HFFc6 (cell line): ENCODE data around the gene LZTS3. TPM values are rescaled to one million over a fixed set of nuclear protein-coding genes. Genes with fewer than 3 reads are reported as not detected.

Source experiments
- DNase-seq: peaks from one replicate; pipeline ENCODE4 v3.0.0-alpha.2; 2018
- H3K27ac Mint-ChIP-seq: 2 replicates; pipeline ENCODE4 v1.8.0; 2020; ENCODE audit warnings: mild to moderate bottlenecking, mixed read lengths
- H3K27me3 Mint-ChIP-seq: 2 replicates; pipeline ENCODE4 v1.8.0; 2021; ENCODE audit warnings: mild to moderate bottlenecking, moderate library complexity, mixed read lengths; ENCODE audit not compliant: insufficient read depth
- H3K36me3 Mint-ChIP-seq: 2 replicates; pipeline ENCODE4 v1.8.0; 2021; ENCODE audit warnings: low read depth, mixed read lengths
- H3K4me1 Mint-ChIP-seq: 2 replicates; pipeline ENCODE4 v1.8.0; 2020; ENCODE audit warnings: low read depth, mixed read lengths
- H3K4me3 Mint-ChIP-seq: 2 replicates; pipeline ENCODE4 v1.8.0; 2020; ENCODE audit warnings: mild to moderate bottlenecking, moderate library complexity, mixed read lengths
- H3K9me3 Mint-ChIP-seq: 2 replicates; pipeline ENCODE4 v1.8.0; 2020; ENCODE audit warnings: mild to moderate bottlenecking, mixed read lengths
- total RNA-seq, 6 experiments: library from RNA; stranded (reverse); fragmentation: NEBNext Ultra II Directional; extraction: Animal tissue kit (Norgen Biotek cat#: 25700); gene quantifications; 2 replicates in 1 of 6; 3 replicates in 5 of 6; pipeline ENCODE4 v1.2.3, GENCODE V29; 2021
- TF ChIP-seq, protein P1 (sequence below): fragments of 200-600 bp; sonication (generic); IDR thresholded peaks from 2 replicates; pipeline ENCODE4 v1.5.0; 2021; ENCODE audit warnings: antibody characterized with exemption, mild to moderate bottlenecking

The LZTS3 gene
- total RNA-seq, 6 experiments from 2014 or later: 2.7 to 6.1 (median 3.0) TPM

DNA sequence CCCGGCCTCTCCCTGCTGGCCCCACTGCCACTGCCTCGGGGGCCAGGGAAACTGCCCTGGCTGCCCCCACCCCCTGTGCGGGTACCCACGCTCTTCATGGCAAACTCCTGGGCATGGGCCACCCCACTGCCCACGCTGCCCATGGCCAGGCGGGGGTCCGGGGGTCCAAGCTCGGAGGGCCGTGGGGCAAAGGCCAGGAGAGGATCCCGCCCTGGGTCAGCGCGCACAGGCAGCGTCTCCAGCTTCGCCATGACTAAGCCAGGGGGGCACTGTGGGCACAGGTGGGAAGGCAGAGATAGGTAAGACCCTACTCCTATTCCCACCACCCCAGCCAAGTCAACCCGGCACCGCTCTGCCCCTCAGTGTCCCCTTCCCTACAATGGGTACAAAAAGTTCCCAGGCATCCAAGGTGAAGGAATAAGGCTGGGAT, 6.4 kb downstream of the LZTS3 start:
- Mint-ChIP-seq H3K36me3 (no peaks in the 10 kb centered on the region), H3K27ac (no peak overlapping the region), H3K4me3 (no peak overlapping the region), H3K9me3 (no peaks in the 10 kb centered on the region), H3K4me1 (no peaks in the 10 kb centered on the region), H3K27me3 (peaks cover 2% of the 10 kb centered on the region)
- no peak for DNase-seq
- TF ChIP-seq, protein P1, sequence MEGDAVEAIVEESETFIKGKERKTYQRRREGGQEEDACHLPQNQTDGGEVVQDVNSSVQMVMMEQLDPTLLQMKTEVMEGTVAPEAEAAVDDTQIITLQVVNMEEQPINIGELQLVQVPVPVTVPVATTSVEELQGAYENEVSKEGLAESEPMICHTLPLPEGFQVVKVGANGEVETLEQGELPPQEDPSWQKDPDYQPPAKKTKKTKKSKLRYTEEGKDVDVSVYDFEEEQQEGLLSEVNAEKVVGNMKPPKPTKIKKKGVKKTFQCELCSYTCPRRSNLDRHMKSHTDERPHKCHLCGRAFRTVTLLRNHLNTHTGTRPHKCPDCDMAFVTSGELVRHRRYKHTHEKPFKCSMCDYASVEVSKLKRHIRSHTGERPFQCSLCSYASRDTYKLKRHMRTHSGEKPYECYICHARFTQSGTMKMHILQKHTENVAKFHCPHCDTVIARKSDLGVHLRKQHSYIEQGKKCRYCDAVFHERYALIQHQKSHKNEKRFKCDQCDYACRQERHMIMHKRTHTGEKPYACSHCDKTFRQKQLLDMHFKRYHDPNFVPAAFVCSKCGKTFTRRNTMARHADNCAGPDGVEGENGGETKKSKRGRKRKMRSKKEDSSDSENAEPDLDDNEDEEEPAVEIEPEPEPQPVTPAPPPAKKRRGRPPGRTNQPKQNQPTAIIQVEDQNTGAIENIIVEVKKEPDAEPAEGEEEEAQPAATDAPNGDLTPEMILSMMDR: no peak

- Mint-ChIP-seq H3K27me3 (peaks cover 2% of the 10 kb centered on the region), H3K4me1 (no peaks in the 10 kb centered on the region), H3K27ac (no peak overlapping the region), H3K36me3 (no peaks in the 10 kb centered on the region), H3K9me3 (no peaks in the 10 kb centered on the region), H3K4me3 (no peak overlapping the region)
- DNase-seq: no peak
- TF ChIP-seq, protein P1: no peak
Observed at GRCh38 chr20:3166338-3166912, 6.9 kb downstream of the LZTS3 start.

GRCh38 chr20:3165473-3166337, 7.6 kb downstream of the LZTS3 start:
- TF ChIP-seq, protein P1: no peak
- DNase-seq: no peak
- no peak overlapping the region for H3K27ac Mint-ChIP-seq
- no peaks in the 10 kb centered on the region for H3K36me3 Mint-ChIP-seq
- H3K9me3 Mint-ChIP-seq: no peaks in the 10 kb centered on the region
- H3K27me3 Mint-ChIP-seq: peaks cover 2% of the 10 kb centered on the region
- no peak overlapping the region for H3K4me3 Mint-ChIP-seq
- no peaks in the 10 kb centered on the region for H3K4me1 Mint-ChIP-seq

DNA sequence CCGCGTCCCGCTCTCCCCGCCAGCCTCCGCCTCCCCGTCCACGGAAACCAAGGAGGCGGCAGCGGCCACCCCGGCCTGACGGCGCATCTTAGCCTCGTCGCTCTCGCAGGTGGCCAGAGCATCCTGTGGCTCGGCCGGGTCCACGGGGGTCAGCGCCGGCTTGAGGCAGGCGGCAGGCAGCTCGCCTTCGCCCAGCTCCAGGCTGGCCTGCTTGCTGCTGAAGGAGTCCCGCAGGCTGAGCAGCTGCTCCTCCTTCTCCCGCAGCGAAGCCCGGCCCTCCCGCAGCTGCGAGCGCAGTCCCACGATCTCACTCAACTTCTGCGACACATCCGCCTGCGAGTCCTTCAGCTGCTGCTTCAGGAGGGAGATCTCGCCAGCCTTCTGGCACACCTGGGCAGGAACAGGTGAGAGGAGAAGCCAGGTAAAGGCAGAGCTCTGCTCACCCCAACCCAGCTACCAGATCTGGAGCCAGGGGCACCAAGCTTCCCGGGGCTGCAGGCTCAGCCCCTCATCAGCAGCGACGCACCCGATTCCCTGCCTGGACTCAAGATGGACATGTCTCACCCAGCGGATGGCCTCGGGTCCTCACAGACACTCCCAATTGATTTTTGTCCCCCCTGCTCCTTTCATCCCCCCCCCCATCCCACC, 8.5 kb downstream of the LZTS3 start:
- Mint-ChIP-seq H3K36me3 (no peaks in the 10 kb centered on the region), H3K27ac (no peak overlapping the region), H3K4me3 (no peak overlapping the region)

DNA sequence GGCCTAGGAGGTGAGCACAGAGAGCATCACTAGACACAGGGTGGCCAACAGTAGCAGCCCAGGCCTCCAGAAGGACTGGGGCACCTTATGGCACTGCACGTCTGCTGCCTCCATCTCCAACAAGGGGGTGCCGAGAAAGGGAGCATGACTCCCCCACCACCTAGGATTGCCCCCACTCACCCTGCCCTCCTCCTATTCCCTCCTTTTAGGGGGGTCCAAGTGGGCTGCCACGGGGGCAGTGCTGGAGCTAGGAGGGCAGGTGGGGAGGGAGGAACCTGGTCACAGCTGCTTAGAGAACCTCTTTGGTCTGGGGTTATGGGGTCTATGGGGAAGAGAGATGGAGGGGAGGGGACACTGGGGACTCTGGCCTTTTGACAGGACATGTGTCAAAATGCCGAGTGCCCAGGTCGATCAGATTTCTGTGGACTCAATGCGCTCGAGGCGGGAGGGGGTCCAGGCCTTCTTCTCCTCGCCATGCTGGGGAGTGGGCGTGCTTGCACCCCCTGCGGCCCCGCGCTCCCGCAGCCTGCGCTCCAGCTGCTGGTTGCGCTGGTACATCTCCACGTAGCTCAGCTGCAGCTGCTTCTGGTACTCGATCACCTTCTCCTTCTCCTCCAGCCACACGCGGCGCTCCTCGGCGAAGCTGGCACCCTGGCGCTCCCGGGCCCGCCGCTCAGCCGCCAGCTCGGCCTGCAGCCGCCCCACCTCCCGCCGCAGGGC, 9.1 kb downstream of the LZTS3 start:
- Mint-ChIP-seq H3K36me3 (peaks cover 3% of the 10 kb centered on the region; the same call in 1 of the 2 replicates), H3K27me3 (peaks cover 2% of the 10 kb centered on the region), H3K4me1 (no peaks in the 10 kb centered on the region), H3K27ac (no peak overlapping the region), H3K9me3 (no peaks in the 10 kb centered on the region), H3K4me3 (no peak overlapping the region)
- TF ChIP-seq, protein P1: no peak
- no peak for DNase-seq

More for the DNA sequence above, 8.5 kb downstream of the LZTS3 start:
- Mint-ChIP-seq H3K4me1 (no peaks in the 10 kb centered on the region), H3K27me3 (peaks cover 2% of the 10 kb centered on the region), H3K9me3 (no peaks in the 10 kb centered on the region)
- no peak for DNase-seq
- TF ChIP-seq, protein P1: no peak
